Effector memory CD4-positive, alpha-beta T cell (primary cell): Measurements from ENCODE around the gene RASA3.
"Not testable (repeated sequence)": the region's sequence is repeated elsewhere in the genome, so short reads cannot be mapped to it uniquely, and the experiment has no call there.

Experiments
- DNase-seq, 3 donors: peaks; one replicate each; pipeline ENCODE4 v3.0.0-alpha.2; 2020
- H3K27ac ChIP-seq: 2 replicates; pipeline ENCODE4 v1.7.0; 2013; ENCODE audit warnings: mild to moderate bottlenecking, low read length, moderate library complexity; ENCODE audit not compliant: insufficient read depth, poor library complexity, severe bottlenecking
- H3K27me3 ChIP-seq: replicated peaks from 2 replicates; pipeline ENCODE4 v1.7.0; 2013; ENCODE audit warnings: mild to moderate bottlenecking, low read length; ENCODE audit not compliant: insufficient read depth, control insufficient read depth, poor library complexity, severe bottlenecking
- H3K36me3 ChIP-seq: 2 replicates; pipeline ENCODE4 v1.7.0; 2013; ENCODE audit warnings: mild to moderate bottlenecking, low read length, moderate library complexity; ENCODE audit not compliant: control insufficient read depth, insufficient read depth
- H3K4me1 ChIP-seq: 2 replicates; pipeline ENCODE4 v1.7.0; 2013; ENCODE audit warnings: low read length, mild to moderate bottlenecking; ENCODE audit not compliant: control insufficient read depth, insufficient read depth, poor library complexity, severe bottlenecking
- H3K4me3 ChIP-seq: 2 replicates; pipeline ENCODE4 v1.7.0; 2013; ENCODE audit warnings: low read length, low read depth, mild to moderate bottlenecking; ENCODE audit not compliant: insufficient read depth, poor library complexity, severe bottlenecking
- H3K9me3 ChIP-seq: 2 replicates; pipeline ENCODE4 v1.7.0; 2013; ENCODE audit warnings: mild to moderate bottlenecking, low read length, moderate library complexity; ENCODE audit not compliant: control insufficient read depth

RASA3 gene

DNA sequence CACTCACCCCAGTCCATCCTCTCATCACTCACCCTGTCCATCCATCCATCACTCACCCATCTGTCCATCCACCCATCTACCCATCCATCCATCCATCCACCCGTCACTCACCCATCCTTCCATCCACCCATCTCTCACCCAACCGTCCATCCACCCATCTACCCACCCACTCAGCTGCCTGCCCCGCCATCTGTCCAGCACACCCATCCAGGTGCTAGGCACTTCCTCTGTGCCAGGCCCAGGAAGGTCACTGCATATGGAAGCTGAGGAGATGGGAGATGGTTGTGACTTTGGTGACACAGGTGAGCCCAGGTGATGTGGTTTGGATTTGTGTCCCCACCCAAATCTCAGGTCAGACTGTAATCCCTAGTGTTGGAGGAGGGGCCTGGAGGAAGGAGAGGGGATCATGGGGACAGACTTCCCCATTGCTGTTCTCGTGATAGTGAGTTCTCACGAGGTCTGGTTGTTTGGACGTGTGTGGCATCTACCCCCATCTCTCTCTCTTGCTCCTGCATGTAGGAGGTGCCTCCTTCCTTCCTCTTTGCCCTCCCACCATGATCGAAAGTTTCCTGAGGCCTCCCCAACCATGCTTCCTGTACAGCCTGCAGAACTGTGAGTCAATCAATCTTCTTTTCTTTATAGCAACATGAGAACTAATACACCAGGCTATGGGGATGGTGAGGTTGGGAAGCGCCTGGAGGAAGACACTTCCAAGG lies 142.7 kb downstream of the RASA3 start:
- peaks cover 46% of the 10 kb centered on the region for H3K36me3 ChIP-seq
- no peaks in the 10 kb centered on the region for H3K9me3 ChIP-seq
- H3K4me3 ChIP-seq = no peak overlapping the region
- H3K4me1 ChIP-seq = no peaks in the 10 kb centered on the region
- no peaks in the 10 kb centered on the region for H3K27me3 ChIP-seq
- H3K27ac ChIP-seq = no peak overlapping the region
- DNase-seq = no peak

DNA sequence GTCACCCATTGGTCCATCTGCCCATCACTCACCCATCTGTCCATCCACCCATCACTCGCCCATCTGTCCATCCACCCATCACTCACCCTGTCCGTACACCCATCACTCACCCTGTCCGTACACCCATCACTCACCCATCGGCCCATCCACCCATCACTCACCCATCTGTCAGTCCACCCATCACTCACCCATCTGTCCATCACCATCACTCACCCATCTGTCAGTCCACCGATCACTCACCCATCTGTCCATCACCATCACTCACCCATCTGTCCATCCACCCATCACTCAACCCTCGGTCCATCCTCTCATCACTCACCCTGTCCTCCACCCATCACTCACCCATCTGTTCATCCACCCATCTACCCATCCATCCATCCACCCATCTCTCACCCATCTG lies 143.6 kb downstream of the RASA3 start:
- not testable (repeated sequence) for H3K9me3 ChIP-seq, H3K4me3 ChIP-seq, DNase-seq, H3K4me1 ChIP-seq, H3K27ac ChIP-seq, H3K27me3 ChIP-seq
- H3K36me3 ChIP-seq = peaks cover 42% of the 10 kb centered on the region

DNA sequence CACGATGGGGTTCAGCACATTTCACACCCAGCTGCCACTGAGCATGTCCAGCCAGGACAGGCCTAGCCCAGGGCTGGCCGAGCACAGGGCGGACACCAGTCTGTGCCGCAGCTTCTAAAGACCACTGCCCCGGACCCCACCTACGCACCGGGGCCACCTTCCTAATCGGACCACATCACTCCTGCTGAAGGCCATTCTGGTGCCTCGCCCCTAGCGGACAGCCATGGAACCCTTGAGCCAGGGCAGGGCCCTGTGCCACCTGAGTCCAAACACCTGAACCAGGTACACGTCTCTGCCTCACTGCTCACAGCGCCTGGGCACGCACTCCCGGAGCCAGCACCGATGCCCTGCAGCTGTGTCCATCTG lies 150.1 kb downstream of the RASA3 start:
- peaks cover 55% of the 10 kb centered on the region for H3K36me3 ChIP-seq
- no peaks in the 10 kb centered on the region for H3K4me1 ChIP-seq
- no peak for DNase-seq
- no peak overlapping the region for H3K27ac ChIP-seq
- H3K4me3 ChIP-seq = no peak overlapping the region
- H3K9me3 ChIP-seq = no peaks in the 10 kb centered on the region
- H3K27me3 ChIP-seq = no peaks in the 10 kb centered on the region

DNA sequence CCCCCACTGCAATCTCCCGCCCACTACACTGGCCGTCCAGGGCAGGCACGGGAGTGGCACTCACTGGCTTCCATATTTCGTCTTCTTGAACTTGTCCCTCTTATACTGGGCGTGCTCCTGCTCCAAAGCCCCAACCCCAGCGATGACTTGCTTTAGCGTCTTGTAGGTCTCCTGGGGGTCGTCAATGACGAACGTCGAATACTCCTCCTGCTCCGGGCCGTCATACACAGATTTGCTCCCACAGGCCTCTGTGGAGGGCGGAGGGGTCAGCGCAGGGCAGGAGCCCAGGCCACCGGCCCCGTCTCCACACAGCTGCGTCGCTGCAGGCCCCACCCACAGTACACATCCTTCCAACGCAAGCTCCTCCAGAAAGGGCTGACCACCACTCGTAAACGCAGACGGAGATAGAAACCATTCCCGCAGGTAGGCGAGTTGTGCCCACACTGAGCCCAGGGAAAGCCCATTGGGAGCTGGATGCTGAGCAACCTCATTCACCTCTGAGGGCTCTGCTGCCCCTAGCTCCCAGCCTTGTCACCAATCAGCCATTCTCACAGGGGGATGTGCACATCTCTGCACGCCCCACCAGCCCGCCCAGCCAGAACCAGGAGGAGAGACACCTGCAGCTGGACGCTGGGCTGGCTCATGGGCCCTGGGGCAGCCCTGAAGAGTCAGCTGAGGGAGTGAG lies 150.7 kb downstream of the RASA3 start:
- no peak for DNase-seq
- Histone ChIP-seq H3K27ac (no peak overlapping the region), H3K36me3 (peaks cover 60% of the 10 kb centered on the region), H3K27me3 (no peaks in the 10 kb centered on the region), H3K4me1 (no peaks in the 10 kb centered on the region), H3K9me3 (no peaks in the 10 kb centered on the region), H3K4me3 (no peak overlapping the region)

DNA sequence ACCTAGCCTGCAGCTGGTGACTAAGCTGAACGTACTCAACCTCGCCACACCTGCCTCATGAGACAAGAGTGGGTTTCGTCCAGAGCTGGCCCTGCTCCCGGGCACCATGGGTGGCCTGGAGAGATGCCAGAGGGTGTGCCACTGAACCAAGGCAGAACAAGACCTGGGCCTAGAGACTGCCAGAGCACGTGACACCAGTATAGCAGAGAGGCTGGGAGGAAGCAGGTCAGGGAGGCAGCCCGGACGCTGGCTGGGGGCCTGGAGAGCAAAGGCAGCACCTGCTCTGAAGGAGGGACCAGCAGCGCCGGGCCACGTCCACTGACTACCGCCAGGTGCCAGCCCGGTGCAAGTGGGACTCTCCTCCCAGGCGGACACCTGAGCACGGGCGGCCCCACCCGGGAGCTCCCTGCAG lies 151.2 kb downstream of the RASA3 start:
- DNase-seq = no peak
- H3K4me1 ChIP-seq = no peaks in the 10 kb centered on the region
- H3K27me3 ChIP-seq = no peaks in the 10 kb centered on the region
- H3K4me3 ChIP-seq = no peak overlapping the region
- peaks cover 66% of the 10 kb centered on the region for H3K36me3 ChIP-seq
- no peak overlapping the region for H3K27ac ChIP-seq
- H3K9me3 ChIP-seq = no peaks in the 10 kb centered on the region

DNA sequence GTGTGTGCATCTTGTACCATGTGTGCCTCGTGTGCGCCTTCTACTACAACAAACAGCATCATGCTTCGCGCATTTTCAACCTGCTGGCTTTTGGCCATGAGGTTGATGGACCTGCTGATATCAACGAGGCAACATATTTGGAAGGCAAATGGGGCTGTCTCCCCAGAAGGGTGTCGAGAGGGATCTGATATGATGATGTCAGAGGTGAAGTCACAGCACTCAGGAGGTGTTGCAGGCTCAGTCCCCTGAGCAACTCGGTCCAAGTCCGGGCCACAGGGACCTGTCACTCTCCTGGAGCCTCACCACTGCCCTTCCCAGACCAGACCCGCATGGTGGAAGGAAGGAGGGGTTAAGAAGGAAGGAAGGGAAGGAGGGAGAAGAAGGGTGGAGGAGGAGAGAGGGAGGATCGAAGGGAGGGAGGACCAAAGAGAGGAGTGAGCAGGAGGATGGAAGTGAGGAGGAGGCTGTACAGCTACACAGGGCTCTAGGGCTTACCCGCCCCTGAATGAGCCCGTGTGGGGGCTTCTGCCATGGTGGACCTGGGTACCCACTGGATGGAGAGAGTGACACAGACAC lies 151.8 kb downstream of the RASA3 start:
- no peak overlapping the region for H3K27ac ChIP-seq
- H3K4me3 ChIP-seq = no peak overlapping the region
- no peaks in the 10 kb centered on the region for H3K4me1 ChIP-seq
- DNase-seq = no peak
- no peaks in the 10 kb centered on the region for H3K9me3 ChIP-seq
- H3K27me3 ChIP-seq = no peaks in the 10 kb centered on the region
- peaks cover 69% of the 10 kb centered on the region for H3K36me3 ChIP-seq

DNA sequence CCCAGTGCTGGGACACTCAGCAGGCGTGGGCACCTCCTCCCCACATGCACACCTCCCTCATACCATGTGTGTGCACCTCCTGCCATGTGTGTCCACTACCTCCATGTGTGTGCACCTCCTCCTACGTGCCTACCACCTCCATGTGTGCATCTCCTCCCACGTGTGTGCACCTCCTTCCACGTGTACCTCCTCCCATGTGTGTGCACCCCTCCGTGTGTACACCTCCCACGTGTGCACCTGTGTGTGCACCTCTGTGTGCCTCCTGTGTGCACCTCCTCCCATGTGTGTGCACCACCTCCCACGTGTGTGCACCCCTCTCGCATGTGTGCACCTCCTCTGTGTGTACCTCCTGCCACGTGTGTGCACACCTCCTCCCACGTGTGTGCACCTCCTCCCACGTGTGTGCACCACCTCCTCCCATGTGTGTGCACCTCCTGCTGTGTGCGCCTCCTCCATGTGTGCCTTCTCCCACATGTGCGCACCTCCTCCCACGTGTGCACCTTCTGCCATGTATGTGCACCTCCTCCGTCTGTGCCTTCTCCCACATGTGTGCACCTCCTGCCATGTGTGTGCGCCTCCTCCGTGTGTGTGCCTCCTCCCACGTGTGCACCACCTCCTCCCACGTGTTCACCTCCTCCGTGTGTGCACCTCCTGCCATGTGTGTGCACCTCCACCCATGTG lies 152.5 kb downstream of the RASA3 start:
- H3K27ac ChIP-seq = no peak overlapping the region
- H3K4me1 ChIP-seq = no peaks in the 10 kb centered on the region
- H3K9me3 ChIP-seq = no peaks in the 10 kb centered on the region
- no peak for DNase-seq
- H3K4me3 ChIP-seq = no peak overlapping the region
- no peaks in the 10 kb centered on the region for H3K27me3 ChIP-seq
- peaks cover 76% of the 10 kb centered on the region for H3K36me3 ChIP-seq

DNA sequence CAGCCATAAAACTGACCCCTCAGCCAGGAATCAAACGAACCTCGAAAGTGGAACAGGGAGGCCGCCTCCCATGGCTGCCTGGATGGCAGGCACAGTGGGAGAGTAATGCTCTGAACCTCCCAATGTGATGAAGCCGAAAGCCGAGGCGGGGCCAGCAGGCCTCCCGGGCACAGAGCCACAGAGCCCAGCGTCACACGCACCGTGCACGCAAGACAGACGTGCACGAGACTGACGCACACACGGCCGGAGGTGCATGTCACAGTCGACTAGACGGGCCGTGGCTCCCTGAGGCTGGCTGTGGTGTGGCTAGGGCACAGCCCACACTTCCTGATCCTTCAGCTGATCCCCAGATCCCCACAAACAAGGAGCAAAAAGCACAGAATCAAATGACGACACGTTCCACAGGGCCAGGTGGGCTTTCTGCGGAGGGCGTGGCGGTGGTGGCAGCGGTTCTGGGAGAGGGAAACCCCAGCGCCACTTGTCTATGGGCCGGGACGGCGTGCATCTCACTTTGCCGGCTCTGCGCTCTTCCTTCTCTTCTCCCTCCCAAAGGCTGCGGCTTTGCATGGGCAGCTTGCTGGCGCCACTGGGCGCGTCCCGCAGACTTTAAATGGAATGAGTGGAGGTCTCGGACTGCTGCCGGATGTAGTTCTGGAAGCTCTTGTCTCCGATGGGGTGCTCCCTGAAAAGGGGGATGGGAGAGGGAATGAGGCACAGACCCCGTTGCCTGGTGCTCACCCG lies 153.5 kb downstream of the RASA3 start:
- no peak for DNase-seq
- no peaks in the 10 kb centered on the region for H3K9me3 ChIP-seq
- H3K4me1 ChIP-seq = no peaks in the 10 kb centered on the region
- H3K27me3 ChIP-seq = no peaks in the 10 kb centered on the region
- H3K36me3 ChIP-seq = peaks cover 83% of the 10 kb centered on the region
- H3K27ac ChIP-seq = no peak overlapping the region
- H3K4me3 ChIP-seq = no peak overlapping the region

DNA sequence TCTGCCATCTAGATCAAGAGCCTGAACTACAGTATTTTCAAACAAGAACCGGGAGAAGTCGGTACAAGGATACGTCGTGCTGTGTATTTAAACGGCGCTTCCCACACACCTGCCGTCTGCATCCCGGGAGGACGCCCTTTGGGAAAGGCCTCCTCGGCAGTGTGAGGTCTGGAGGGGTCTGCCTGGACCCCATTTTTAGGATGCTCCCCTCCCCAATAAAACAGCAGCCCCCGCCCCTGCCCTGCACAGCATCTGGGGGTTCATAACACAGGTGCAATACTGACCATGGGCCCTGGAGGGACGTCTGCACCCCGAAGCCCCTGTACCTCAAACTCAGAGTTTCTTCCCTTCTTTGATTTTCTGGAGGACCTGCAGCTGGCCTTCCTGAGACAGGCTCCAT lies 154.4 kb downstream of the RASA3 start:
- Histone ChIP-seq H3K27me3 (no peaks in the 10 kb centered on the region), H3K27ac (no peak overlapping the region), H3K36me3 (peaks cover 91% of the 10 kb centered on the region), H3K4me3 (no peak overlapping the region), H3K4me1 (no peaks in the 10 kb centered on the region), H3K9me3 (no peaks in the 10 kb centered on the region)
- DNase-seq = no peak
